Adrenal gland (tissue), 19 donors: ENCODE data around the gene RPS6KC1. TPM values are rescaled to one million over a fixed set of nuclear protein-coding genes. Genes with fewer than 3 reads are reported as not detected.

Experiments
- DNase-seq, 7 donors: peaks; one replicate each; pipeline ENCODE4 v3.0.0-alpha.2; 2019 to 2020
- H3K27ac ChIP-seq, 5 donors: fragments of 200-600 bp; sonication (generic) in 4 of 5; 1 replicate in 3 of 5; 2 replicates in 2 of 5; pipeline versions ENCODE4 v1.5.1 to v1.8.0; 2016 to 2020; ENCODE audit warnings: mild to moderate bottlenecking in 1 of 5
- H3K27me3 ChIP-seq: fragments of 200-600 bp; 2 replicates; pipeline ENCODE4 v1.8.0; 2021
- H3K36me3 ChIP-seq, 2 donors: fragments of 200-600 bp; replicated peaks in 1 of 2; 1 replicate in 1 of 2; 2 replicates in 1 of 2; pipeline versions ENCODE4 v1.5.1 to v1.8.0; 2018 to 2022
- H3K4me1 ChIP-seq, 2 donors: fragments of 200-600 bp; replicated peaks in 1 of 2; 1 replicate in 1 of 2; 2 replicates in 1 of 2; pipeline versions ENCODE4 v1.5.1 to v1.8.0; 2018 to 2021
- H3K4me3 ChIP-seq, 4 donors: fragments of 200-600 bp; sonication (generic) in 3 of 4; one replicate each; pipeline ENCODE4 v1.5.1; 2016 to 2018
- H3K9me3 ChIP-seq, 3 donors: fragments of 200-600 bp; sonication (generic) in 1 of 3; replicated peaks in 1 of 3; 1 replicate in 2 of 3; 2 replicates in 1 of 3; pipeline versions ENCODE4 v1.5.1 to v1.8.0; 2016 to 2021
- CTCF ChIP-seq, 6 experiments: fragments of 450-650 bp in 4 of 6; fragments of 200-600 bp in 2 of 6; sonication (generic) in 1 of 6; IDR thresholded peaks; 1 replicate in 5 of 6; 2 replicates in 1 of 6; pipeline versions ENCODE4 v1.5.1 to v1.8.0; 2016 to 2021; ENCODE audit warnings: antibody characterized with exemption in 6 of 6, mild to moderate bottlenecking in 2 of 6, moderate library complexity in 1 of 6
- POLR2A ChIP-seq, 2 donors: fragments of 450-650 bp; IDR thresholded peaks; one replicate each; pipeline ENCODE4 v1.6.1; 2017; ENCODE audit warnings: antibody characterized with exemption in 2 of 2, mild to moderate bottlenecking in 2 of 2, moderate library complexity in 1 of 2
- WGBS, 4 donors: extraction: QIAGEN DNeasy Blood & Tissue Kit in 2 of 4; methylation state at CpG; one replicate each; pipeline versions ENCODE4 v1.1.5 to v1.1.7; 2013 to 2017; 5-methylcytosine and 5-hydroxymethylcytosine counted together
- intact Hi-C, 2 donors: fragments of 100-400 bp; cut with DNase I; formaldehyde crosslinking; loops; one replicate each; pipeline versions ENCODE4 v1.14.1 to v1.15.0; 2022 to 2023
- long read RNA-seq, 10 donors: library from polyadenylated mRNA in 3 of 10; unstranded in 2 of 10; stranded (forward) in 1 of 10; transcript quantifications; one replicate each; pipeline ENCODE4 v2.0.0 and lab custom pipeline, GENCODE V29; 2021 to 2026
- polyA plus RNA-seq, 3 donors: library from polyadenylated mRNA; stranded (reverse); fragments of 200-250 nt in 2 of 3; fragments of 350-450 nt in 1 of 3; fragmentation: Illumina TruSeq in 1 of 3; extraction: RNeasy Lipid Tissue Mini Kit (QIAGEN cat#74804) in 1 of 3; gene quantifications; one replicate each; pipeline ENCODE4 v1.2.3, GENCODE V29; 2013 to 2014
- total RNA-seq, 9 donors: library from RNA; depleted of rRNA in 4 of 9; stranded (reverse); fragments of >200 nt in 4 of 9; fragments of 120-200 nt in 1 of 9; fragmentation: NEBNext Ultra II Directional in 1 of 9; extraction: Animal tissue kit (Norgen Biotek cat#: 25700) in 1 of 9; gene quantifications; one replicate each; pipeline versions ENCODE4 v1.1.0 to v1.2.4, GENCODE V29; 2013 to 2023
- donor health status: healthy with polysubstance abuse.
- donor health status: Bipolar disorder and iron deficiency.
- donor health status: DM: yes; HTN: yes; CAD: no.
- donor health status: DM: no; HTN: no; CAD: no.
- donor health status: DM: no; HTN: no; CAD: no.
- donor health status: DM: yes; HTN: yes; CAD: no.

Gene RPS6KC1
- 10 to 100 TPM; 16.1 to 67.2 (median 30.6) TPM for total RNA-seq
- polyA plus RNA-seq: 10 to 100 TPM in 1 of 3 donors, 1 to 10 TPM in 2; 7.6 to 30.7 (median 8.1) TPM
- long read RNA-seq, donor 1, full-length matches to known transcripts: 1 of 6 reads
- long read RNA-seq, donor 1, partial matches to known transcripts: 5 of 6 reads
- long read RNA-seq, donor 1, other reads (novel, unspliced or antisense): 0 of 6 reads
- long read RNA-seq, donor 2, partial matches to known transcripts: 6 of 6 reads
- long read RNA-seq, donor 2, other reads (novel, unspliced or antisense): 0 of 6 reads
- long read RNA-seq, donor 3: 0 reads
- long read RNA-seq, donor 4, full-length matches to known transcripts: 1 of 12 reads
- long read RNA-seq, donor 4, partial matches to known transcripts: 8 of 12 reads
- long read RNA-seq, donor 4, other reads (novel, unspliced or antisense): 3 of 12 reads
- long read RNA-seq, donor 5, full-length matches to known transcripts: 11 of 29 reads
- long read RNA-seq, donor 5, partial matches to known transcripts: 5 of 29 reads
- long read RNA-seq, donor 5, other reads (novel, unspliced or antisense): 13 of 29 reads
- long read RNA-seq, donor 6, full-length matches to known transcripts: 1 of 3 reads
- long read RNA-seq, donor 6, partial matches to known transcripts: 0 of 3 reads
- long read RNA-seq, donor 6, other reads (novel, unspliced or antisense): 2 of 3 reads
- long read RNA-seq, donor 7: 0 reads
- long read RNA-seq, donor 8, partial matches to known transcripts: 5 of 5 reads
- long read RNA-seq, donor 8, other reads (novel, unspliced or antisense): 0 of 5 reads
- long read RNA-seq, donor 9, full-length matches to known transcripts: 1 of 1 reads
- long read RNA-seq, donor 9, partial matches to known transcripts: 0 of 1 reads
- long read RNA-seq, donor 9, other reads (novel, unspliced or antisense): 0 of 1 reads
- long read RNA-seq, donor 10, full-length matches to known transcripts: 1 of 1 reads
- long read RNA-seq, donor 10, partial matches to known transcripts: 0 of 1 reads
- long read RNA-seq, donor 10, other reads (novel, unspliced or antisense): 0 of 1 reads

- DNase-seq: peak; percentile 84 to 89 (median 86)
- no peaks in the 10 kb centered on the region for H3K36me3 ChIP-seq
- intact Hi-C loops: no loop called here
- peak in 1 of 2 donors; percentile 62 for TF ChIP-seq POLR2A (IDR thresholded peaks at IDR 0.05)
- TF ChIP-seq CTCF (IDR thresholded peaks at IDR 0.05): peak in 4 of 6 experiments; percentile 15 to 32 (median 22)
- peaks cover 3% of the 10 kb centered on the region for H3K27me3 ChIP-seq
- 0 to 1% (median 0%) methylated on average over 10 to 42 of the region's 42 CpGs for WGBS, 4 donors
- H3K27ac ChIP-seq: peak within 1 kb of the TSS; percentile 55 to 88 (median 81)
- H3K9me3 ChIP-seq: no peaks in the 10 kb centered on the region
- H3K4me1 ChIP-seq: peaks cover 10 to 17% of the 10 kb centered on the region in 2 donors
- peak within 1 kb of the TSS; percentile 67 to 100 (median 84) for H3K4me3 ChIP-seq
Measured at GRCh38 chr1:213051127-213051880, at the start of gene RPS6KC1. RPS6KC1 (plus strand) TSS chr1:213051241; CDS start chr1:213051405, 164 bp downstream.

GRCh38 chr1:213003256-213003655 is 47.8 kb upstream of the RPS6KC1 start:
- DNase-seq: no peak
- 82 to 92% (median 89%) methylated on average over 3 of the region's 3 CpGs for WGBS, 4 donors
- TF ChIP-seq CTCF (IDR thresholded peaks at IDR 0.05): no peak
- no peaks in the 10 kb centered on the region for H3K9me3 ChIP-seq
- no peak overlapping the region for H3K4me3 ChIP-seq
- no peaks in the 10 kb centered on the region for H3K27me3 ChIP-seq
- intact Hi-C loops: no loop called here
- no peaks in the 10 kb centered on the region for H3K4me1 ChIP-seq
- H3K36me3 ChIP-seq: peaks cover 0 to 47% of the 10 kb centered on the region in 2 donors
- no peak overlapping the region for H3K27ac ChIP-seq

- Histone ChIP-seq H3K27ac (no peak overlapping the region), H3K4me1 (peaks cover 0 to 9% of the 10 kb centered on the region in 2 donors), H3K4me3 (no peak overlapping the region), H3K9me3 (no peaks in the 10 kb centered on the region), H3K36me3 (peaks cover 0 to 47% of the 10 kb centered on the region in 2 donors), H3K27me3 (no peaks in the 10 kb centered on the region)
- TF ChIP-seq CTCF (IDR thresholded peaks at IDR 0.05) (no peak), POLR2A (IDR thresholded peaks at IDR 0.05) (no peak)
- WGBS, 4 donors: 66 to 91% (median 86%) methylated on average over 2 of the region's 2 CpGs
- intact Hi-C loops: no loop called here
- DNase-seq: no peak
Measured at GRCh38 chr1:213008564-213008963, 42.5 kb upstream of the RPS6KC1 start.
